ENCODE measurements around the gene FLT3.
"Not testable (repeated sequence)": the region's sequence is repeated elsewhere in the genome, so short reads cannot be mapped to it uniquely, and the experiment has no call there.

The FLT3 gene

GRCh38 chr13:28117689-28118377 is 17.5 kb upstream of the FLT3 start:
- no peak for TF ChIP-seq CTCF (IDR thresholded peaks at IDR 0.05)
- no peak overlapping the region for H3K27ac ChIP-seq
- H3K27me3 ChIP-seq, result peaks cover 0 to 10% of the 10 kb centered on the region in 2 donors
- intact Hi-C loops (cut with DNase I; ENCODE audit: low total_unique reads), result no loop called here
- H3K4me3 ChIP-seq, result no peak overlapping the region
- H3K36me3 ChIP-seq, result no peaks in the 10 kb centered on the region
- H3K4me1 ChIP-seq, result no peaks in the 10 kb centered on the region
- DNase-seq, result peak in 1 of 2 donors; percentile 60
- no peaks in the 10 kb centered on the region for H3K9me3 ChIP-seq

DNA sequence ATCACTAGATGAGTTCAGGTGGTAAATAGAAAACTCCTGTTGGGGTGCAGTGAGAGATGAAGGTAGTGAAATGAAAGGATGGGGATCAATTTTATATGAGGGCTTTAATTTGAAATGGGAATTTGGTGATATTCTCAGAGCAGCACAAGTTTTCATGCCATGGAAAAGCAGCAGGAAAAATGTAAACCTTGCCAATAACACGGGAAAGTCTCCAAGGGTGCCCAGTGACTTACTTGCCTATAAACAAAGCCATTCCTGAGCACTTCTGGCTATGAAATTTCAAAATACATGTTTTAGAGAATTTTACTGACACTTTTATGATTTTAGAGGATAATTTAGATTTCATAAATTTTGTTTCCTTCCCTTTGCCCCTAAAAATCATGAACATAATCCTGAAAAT is 16.4 kb upstream of the FLT3 start:
- no peaks in the 10 kb centered on the region for H3K4me1 ChIP-seq
- H3K36me3 ChIP-seq, result no peaks in the 10 kb centered on the region
- TF ChIP-seq CTCF (IDR thresholded peaks at IDR 0.05), result no peak
- no peak overlapping the region for H3K27ac ChIP-seq
- H3K27me3 ChIP-seq, result peaks cover 0 to 5% of the 10 kb centered on the region in 2 donors
- no peak overlapping the region for H3K4me3 ChIP-seq
- no peaks in the 10 kb centered on the region for H3K9me3 ChIP-seq
- no peak for DNase-seq
- intact Hi-C loops (cut with DNase I; ENCODE audit: low total_unique reads), result no loop called here

GRCh38 chr13:28110414-28110813 is 10.0 kb upstream of the FLT3 start:
- Histone ChIP-seq H3K4me3 (no peak overlapping the region), H3K4me1 (no peaks in the 10 kb centered on the region), H3K36me3 (no peaks in the 10 kb centered on the region), H3K27ac (no peak overlapping the region), H3K9me3 (no peaks in the 10 kb centered on the region), H3K27me3 (peaks cover 0 to 2% of the 10 kb centered on the region in 2 donors)
- no peak for DNase-seq
- TF ChIP-seq CTCF (IDR thresholded peaks at IDR 0.05), result no peak
- intact Hi-C loops (cut with DNase I; ENCODE audit: low total_unique reads), result no loop called here

DNA sequence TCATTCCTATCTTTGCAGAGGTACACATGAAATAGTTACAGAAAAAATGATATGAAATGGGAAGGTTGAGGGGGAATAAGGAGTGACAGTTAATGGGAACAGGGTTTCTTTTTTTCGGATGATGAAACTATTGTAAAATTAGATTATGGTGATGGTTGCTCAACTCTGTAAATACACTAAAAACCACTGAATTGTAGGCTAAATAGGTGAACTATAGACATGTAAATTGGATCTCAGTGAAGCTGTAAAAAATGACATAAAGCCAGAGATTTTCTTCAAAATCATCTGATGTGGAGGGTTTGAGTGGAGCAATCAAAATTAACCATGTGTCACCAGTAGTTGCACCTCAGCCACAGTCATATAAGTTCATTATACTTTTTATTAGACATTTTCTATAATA is 6.6 kb upstream of the FLT3 start:
- H3K9me3 ChIP-seq, result no peaks in the 10 kb centered on the region
- no peaks in the 10 kb centered on the region for H3K4me1 ChIP-seq
- peaks cover 0 to 20% of the 10 kb centered on the region in 2 donors for H3K27me3 ChIP-seq
- H3K36me3 ChIP-seq, result no peaks in the 10 kb centered on the region
- H3K27ac ChIP-seq, result no peak overlapping the region
- no peak for DNase-seq
- no peak overlapping the region for H3K4me3 ChIP-seq
- intact Hi-C loops (cut with DNase I; ENCODE audit: low total_unique reads), result no loop called here
- TF ChIP-seq CTCF (IDR thresholded peaks at IDR 0.05), result no peak

DNA sequence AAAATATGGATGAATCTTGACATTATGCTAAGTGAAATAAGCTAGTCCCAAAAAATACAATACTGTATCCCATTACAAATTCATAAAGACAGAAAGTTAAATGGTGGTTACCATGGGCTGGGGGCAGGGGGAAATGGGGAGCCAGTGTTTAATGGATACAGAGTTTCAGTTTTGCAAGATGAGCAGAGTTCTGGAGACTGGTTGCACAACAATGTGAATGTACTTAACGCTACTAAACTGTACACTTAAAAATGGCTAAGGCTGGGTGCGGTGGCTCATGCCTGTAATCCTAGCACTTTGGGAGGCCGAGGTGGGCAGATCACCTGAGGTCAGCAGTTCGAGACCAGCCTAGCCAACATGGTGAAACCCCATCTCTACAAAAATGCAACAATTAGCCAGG is 1.5 kb upstream of the FLT3 start:
- DNase-seq; H3K4me3 ChIP-seq; H3K9me3 ChIP-seq; intact Hi-C loops (cut with DNase I; ENCODE audit: low total_unique reads); H3K36me3 ChIP-seq; H3K27ac ChIP-seq: not testable (repeated sequence)
- H3K4me1 ChIP-seq, result peaks cover 0 to 16% (median 14%) of the 10 kb centered on the region in 4 donors
- H3K27me3 ChIP-seq, result peaks cover 0 to 62% of the 10 kb centered on the region in 2 donors

GRCh38 chr13:28099396-28100149 is 803 bp downstream of the FLT3 start:
- Histone ChIP-seq H3K4me1 (peaks cover 0 to 16% (median 14%) of the 10 kb centered on the region in 4 donors), H3K27me3 (peaks cover 0 to 71% of the 10 kb centered on the region in 2 donors), H3K36me3 (no peaks in the 10 kb centered on the region), H3K9me3 (peaks cover 0 to 5% (median 0%) of the 10 kb centered on the region in 3 donors), H3K27ac (no peak overlapping the region), H3K4me3 (peak overlapping the region; percentile 31 to 49)
- no peak for TF ChIP-seq CTCF (IDR thresholded peaks at IDR 0.05)
- no peak for DNase-seq
- intact Hi-C loops (cut with DNase I; ENCODE audit: low total_unique reads), result no loop called here
